Stimulated activated naive CD4-positive, alpha-beta T cell (primary cell): Measurements from ENCODE around the gene RBP5.

Experiments
- DNase-seq, 6 experiments: peaks; one replicate each; lab custom pipeline; 2025; lab: John Stamatoyannopoulos, UW

The RBP5 gene

DNA sequence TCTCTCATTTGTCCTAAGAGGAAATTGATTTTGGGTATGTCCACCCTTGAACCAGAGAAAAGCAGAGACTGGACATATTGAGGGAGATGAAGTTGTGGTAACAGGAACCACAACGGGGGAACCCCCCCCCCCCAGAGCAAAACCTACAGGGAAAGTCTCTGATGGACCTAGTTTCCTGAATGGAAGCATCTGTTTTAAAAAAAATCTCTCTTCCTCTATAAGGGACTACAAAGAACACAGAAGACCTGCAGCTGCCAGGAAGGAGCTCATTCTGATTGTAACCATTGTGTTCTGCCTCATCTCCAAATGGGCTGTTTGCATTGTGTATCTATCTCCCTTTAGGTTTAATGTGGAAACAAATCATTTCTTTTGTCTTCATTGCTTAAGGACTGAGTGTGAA lies 54.7 kb downstream of the RBP5 start:
- no peak for DNase-seq
